Endodermal cell (in vitro differentiated cells): Measurements from ENCODE around the gene CAPZA2. TPM values are rescaled to one million over a fixed set of nuclear protein-coding genes. Genes with fewer than 3 reads are reported as not detected.

Experiments
- DNase-seq: peaks from one replicate; pipeline ENCODE4 v3.0.0-alpha.2; 2017
- H3K27ac ChIP-seq: 2 replicates; pipeline ENCODE4 v1.5.1; 2013; ENCODE audit warnings: mild to moderate bottlenecking, low read depth, low read length, moderate library complexity
- H3K27me3 ChIP-seq: 2 replicates; pipeline ENCODE4 v1.6.1; 2013; ENCODE audit warnings: mild to moderate bottlenecking, low read length, moderate library complexity; ENCODE audit not compliant: insufficient read depth, control insufficient read depth, poor library complexity, severe bottlenecking
- H3K36me3 ChIP-seq: 2 replicates; pipeline ENCODE4 v1.7.0; 2013; ENCODE audit warnings: mild to moderate bottlenecking, low read length, moderate library complexity; ENCODE audit not compliant: control insufficient read depth, insufficient read depth
- H3K4me1 ChIP-seq: one replicate; pipeline ENCODE4 v1.7.0; 2013; ENCODE audit warnings: low read length; ENCODE audit not compliant: control insufficient read depth, insufficient read depth
- H3K4me3 ChIP-seq: 2 replicates; pipeline ENCODE4 v1.5.1; 2013; ENCODE audit warnings: mild to moderate bottlenecking, low read length, moderate library complexity
- H3K9ac ChIP-seq: 2 replicates; pipeline ENCODE4 v1.6.1; 2013; ENCODE audit warnings: mild to moderate bottlenecking, low read length, moderate library complexity; ENCODE audit not compliant: poor library complexity, severe bottlenecking; ENCODE audit errors: extremely low read depth
- H3K9me3 ChIP-seq: 2 replicates; pipeline ENCODE4 v1.6.1; 2013; ENCODE audit warnings: mild to moderate bottlenecking, low read length, moderate library complexity; ENCODE audit not compliant: control insufficient read depth
- H3K27ac Mint-ChIP-seq: 2 replicates; pipeline ENCODE4 v1.8.0; 2020; ENCODE audit warnings: mixed read lengths
- H3K27me3 Mint-ChIP-seq: 2 replicates; pipeline ENCODE4 v1.8.0; 2021; ENCODE audit warnings: mild to moderate bottlenecking, mixed read lengths; ENCODE audit not compliant: insufficient read depth
- H3K36me3 Mint-ChIP-seq: 2 replicates; pipeline ENCODE4 v1.8.0; 2020; ENCODE audit warnings: low read depth, mixed read lengths
- H3K4me1 Mint-ChIP-seq: 2 replicates; pipeline ENCODE4 v1.8.0; 2020; ENCODE audit warnings: mixed read lengths
- H3K4me3 Mint-ChIP-seq: 2 replicates; pipeline ENCODE4 v1.8.0; 2020; ENCODE audit warnings: mild to moderate bottlenecking, moderate library complexity, mixed read lengths
- H3K9me3 Mint-ChIP-seq: 2 replicates; pipeline ENCODE4 v1.8.0; 2020; ENCODE audit warnings: mild to moderate bottlenecking, mixed read lengths
- CTCF ChIP-seq: fragments of 200-600 bp; sonication (generic); conservative IDR thresholded peaks from 2 replicates; pipeline ENCODE4 v1.5.0; 2021; ENCODE audit warnings: antibody characterized with exemption, mild to moderate bottlenecking
- WGBS, 2 experiments: methylation state at CpG; one replicate each; pipeline versions ENCODE4 v1.1.5 to v1.1.7; 2013; ENCODE audit warnings: missing lambda C conversion rate in 2 of 2, mixed read lengths in 1 of 2; ENCODE audit not compliant: insufficient coverage in 1 of 2, insufficient read length in 1 of 2; 5-methylcytosine and 5-hydroxymethylcytosine counted together
- total RNA-seq, 2 donors: library from RNA; stranded (reverse); fragmentation: NEBNext Ultra II Directional in 1 of 2; extraction: Animal tissue kit (Norgen Biotek cat#: 25700) in 1 of 2; gene quantifications; 2 replicates in 1 of 2; 3 replicates in 1 of 2; pipeline ENCODE4 v1.2.1, GENCODE V29; 2021

The CAPZA2 gene
- total RNA-seq, 2 donors from 2014 or later: 127 to 133 TPM

GRCh38 chr7:116953372-116953905, 91.1 kb downstream of the CAPZA2 start, which contains the start of gene ST7:
Gene ST7, plus strand, starts transcription at chr7:116953501. Its CDS starts 40 bp downstream, at chr7:116953541.
- H3K4me1 ChIP-seq: peaks cover 6% of the 10 kb centered on the region
- no peak for TF ChIP-seq CTCF
- peaks cover 13% of the 10 kb centered on the region for H3K27me3 ChIP-seq
- Mint-ChIP-seq H3K36me3 (no peaks in the 10 kb centered on the region), H3K9me3 (no peaks in the 10 kb centered on the region), H3K4me1 (peaks cover 21% of the 10 kb centered on the region), H3K4me3 (peak within 1 kb of the TSS; percentile 90), H3K27me3 (peaks cover 16% of the 10 kb centered on the region), H3K27ac (peak within 1 kb of the TSS; percentile 99)
- H3K36me3 ChIP-seq: no peaks in the 10 kb centered on the region
- peak within 1 kb of the TSS; percentile 88 for H3K9ac ChIP-seq
- DNase-seq: peak; percentile 84
- WGBS, 2 experiments: 0% methylated on average over 4 to 77 of the region's 77 CpGs
- H3K9me3 ChIP-seq: no peaks in the 10 kb centered on the region
- H3K27ac ChIP-seq: peak within 1 kb of the TSS; percentile 81
- H3K4me3 ChIP-seq: peak within 1 kb of the TSS; percentile 91

GRCh38 chr7:116953906-116954838, 91.8 kb downstream of the CAPZA2 start:
- peaks cover 15% of the 10 kb centered on the region for H3K27me3 Mint-ChIP-seq
- H3K27ac Mint-ChIP-seq: peak overlapping the region; percentile 99
- Histone ChIP-seq H3K27me3 (peaks cover 13% of the 10 kb centered on the region), H3K9ac (peak overlapping the region; percentile 88), H3K27ac (peak overlapping the region; percentile 80), H3K4me1 (peaks cover 6% of the 10 kb centered on the region), H3K4me3 (peak overlapping the region; percentile 91), H3K9me3 (no peaks in the 10 kb centered on the region), H3K36me3 (no peaks in the 10 kb centered on the region)
- H3K36me3 Mint-ChIP-seq: no peaks in the 10 kb centered on the region
- no peak for TF ChIP-seq CTCF
- DNase-seq: peak; percentile 86
- H3K4me3 Mint-ChIP-seq: peak overlapping the region; percentile 90
- WGBS, 2 experiments: 1 to 3% methylated on average over 8 to 63 of the region's 63 CpGs
- no peaks in the 10 kb centered on the region for H3K9me3 Mint-ChIP-seq
- H3K4me1 Mint-ChIP-seq: peaks cover 18% of the 10 kb centered on the region

- no peaks in the 10 kb centered on the region for H3K9me3 Mint-ChIP-seq
- H3K4me1 ChIP-seq: peaks cover 6% of the 10 kb centered on the region
- no peaks in the 10 kb centered on the region for H3K36me3 Mint-ChIP-seq
- H3K9ac ChIP-seq: no peak overlapping the region
- H3K4me3 Mint-ChIP-seq: peak overlapping the region; percentile 90
- H3K4me1 Mint-ChIP-seq: peaks cover 17% of the 10 kb centered on the region
- H3K36me3 ChIP-seq: no peaks in the 10 kb centered on the region
- no peak overlapping the region for H3K27ac Mint-ChIP-seq
- peaks cover 13% of the 10 kb centered on the region for H3K27me3 ChIP-seq
- peaks cover 7% of the 10 kb centered on the region for H3K27me3 Mint-ChIP-seq
- H3K9me3 ChIP-seq: no peaks in the 10 kb centered on the region
- DNase-seq: no peak
- no peak for TF ChIP-seq CTCF
- H3K27ac ChIP-seq: no peak overlapping the region
- no peak overlapping the region for H3K4me3 ChIP-seq
These were observed 93.0 kb downstream of the CAPZA2 start for GRCh38 chr7:116955340-116955739.
